ENCODE data around the gene USP20.

USP20 gene

GRCh38 chr9:129921905-129922304, 86.6 kb downstream of the USP20 start:
- TF ChIP-seq CTCF (IDR thresholded peaks at IDR 0.05; ENCODE audit: low read depth, low read length) = no peak
- H3K4me3 ChIP-seq (ENCODE audit: low read depth, low read length) = no peak overlapping the region
- in situ Hi-C loops (cut with HindIII; ENCODE audit: low sequenced_read_pairs) = no loop called here
- DNase-seq (ENCODE audit: low read depth, low spot score) = no peak

GRCh38 chr9:129923589-129923988, 88.3 kb downstream of the USP20 start:
- no peak for DNase-seq (ENCODE audit: low read depth, low spot score)
- no peak for TF ChIP-seq CTCF (IDR thresholded peaks at IDR 0.05; ENCODE audit: low read depth, low read length)
- in situ Hi-C loops (cut with HindIII; ENCODE audit: low sequenced_read_pairs) = no loop called here
- no peak overlapping the region for H3K4me3 ChIP-seq (ENCODE audit: low read depth, low read length)

- no peak for TF ChIP-seq CTCF (IDR thresholded peaks at IDR 0.05; ENCODE audit: low read depth, low read length)
- no peak for DNase-seq (ENCODE audit: low read depth, low spot score)
- in situ Hi-C loops (cut with HindIII; ENCODE audit: low sequenced_read_pairs) = no loop called here
- no peak overlapping the region for H3K4me3 ChIP-seq (ENCODE audit: low read depth, low read length)
Observed at GRCh38 chr9:129929496-129930125, 94.4 kb downstream of the USP20 start.

- in situ Hi-C loops (cut with HindIII; ENCODE audit: low sequenced_read_pairs) = no loop called here
- no peak for TF ChIP-seq CTCF (IDR thresholded peaks at IDR 0.05; ENCODE audit: low read depth, low read length)
- H3K4me3 ChIP-seq (ENCODE audit: low read depth, low read length) = no peak overlapping the region
- no peak for DNase-seq (ENCODE audit: low read depth, low spot score)
Observed at GRCh38 chr9:129930743-129931142, 95.5 kb downstream of the USP20 start.
